Endothelial cell of umbilical vein (primary cell): Measurements from ENCODE around the gene FAM131B. TPM values are rescaled to one million over a fixed set of nuclear protein-coding genes. Genes with fewer than 3 reads are reported as not detected.

Experiments used
- BruUV-seq: library from RNA; stranded (reverse); fragments of 400-500 nt; replicated peaks from 2 replicates; lab custom pipeline; 2021; lab: Mats Ljungman, UMichigan
- CTCF ChIA-PET: fragments of 300-600, 350-600 bp; sonication (Branson Sonifier 250); formaldehyde crosslinking; loops from one replicate; lab custom pipeline; 2021; ENCODE audit warnings: antibody characterized with exemption, inconsistent platforms; lab: Charles Lee
- POLR2A ChIA-PET: fragments of 300-600, 350-600 bp; sonication (Branson Sonifier 250); formaldehyde crosslinking; loops from one replicate; lab custom pipeline; 2021; ENCODE audit warnings: antibody characterized with exemption, inconsistent platforms; lab: Charles Lee
- DNase-seq: peaks from one replicate; pipeline ENCODE4 v3.0.0-alpha.2; 2011; ENCODE audit warnings: low read depth, low spot score
- FAIRE-seq: peaks from 2 replicates; lab custom pipeline; 2011; peaks lifted over from hg19 to GRCh38; lab: Jason Lieb, UNC
- H2AFZ ChIP-seq: 2 replicates; pipeline ENCODE4 v1.6.0; 2012; ENCODE audit warnings: low read depth, low read length, control low read depth, inconsistent platforms
- H3K27ac ChIP-seq: 2 replicates; pipeline ENCODE4 v1.5.1; 2011; ENCODE audit warnings: low read depth, mild to moderate bottlenecking, control low read depth, low read length, moderate library complexity; ENCODE audit not compliant: insufficient read depth
- H3K27me3 ChIP-seq, 2 experiments: 2 replicates each; pipeline versions ENCODE4 v1.6.0 to v1.6.1; 2011; ENCODE audit warnings: low read length in 2 of 2, mixed read lengths in 1 of 2; ENCODE audit not compliant: control insufficient read depth in 2 of 2, insufficient read depth in 2 of 2
- H3K36me3 ChIP-seq, 2 experiments: 2 replicates in 1 of 2; 3 replicates in 1 of 2; pipeline ENCODE4 v1.5.1; 2011; ENCODE audit warnings: low read length in 2 of 2, mild to moderate bottlenecking in 1 of 2, moderate library complexity in 1 of 2; ENCODE audit not compliant: control insufficient read depth in 2 of 2, insufficient read depth in 2 of 2; ENCODE audit errors: extremely low read depth in 1 of 2
- H3K4me1 ChIP-seq: 3 replicates; pipeline ENCODE4 v1.5.1; 2011; ENCODE audit warnings: mild to moderate bottlenecking, low read length; ENCODE audit not compliant: control insufficient read depth, insufficient read depth; ENCODE audit errors: extremely low read depth
- H3K4me2 ChIP-seq: 2 replicates; pipeline ENCODE4 v1.6.1; 2011; ENCODE audit warnings: low read length, control low read depth, mixed read lengths; ENCODE audit not compliant: insufficient read depth
- H3K4me3 ChIP-seq, 3 experiments: fragments of 200-600 bp in 1 of 3; sonication (generic), shearing (Covaris generic) in 1 of 3; replicated peaks in 1 of 3; 2 replicates each; pipeline ENCODE4 v1.5.1; 2011 to 2016; ENCODE audit warnings: control low read depth in 3 of 3, low read length in 3 of 3, mild to moderate bottlenecking in 2 of 3, inconsistent platforms in 1 of 3, low read depth in 1 of 3, moderate library complexity in 1 of 3; ENCODE audit not compliant: insufficient read depth in 1 of 3
- H3K79me2 ChIP-seq: 2 replicates; pipeline ENCODE4 v1.6.0; 2012; ENCODE audit warnings: low read length, inconsistent platforms; ENCODE audit not compliant: control insufficient read depth, insufficient read depth
- H3K9ac ChIP-seq: replicated peaks from 2 replicates; pipeline ENCODE3; 2011; ENCODE audit warnings: low read length, control low read depth; ENCODE audit not compliant: insufficient read depth; ENCODE audit errors: extremely low read depth
- H3K9me1 ChIP-seq: replicated peaks from 3 replicates; pipeline ENCODE4 v1.6.0; 2011; ENCODE audit warnings: mild to moderate bottlenecking, low read length; ENCODE audit not compliant: control insufficient read depth, insufficient read depth; ENCODE audit errors: extremely low read depth
- H3K9me3 ChIP-seq: replicated peaks from 2 replicates; pipeline ENCODE4 v1.5.1; 2012; ENCODE audit warnings: low read length, inconsistent platforms; ENCODE audit not compliant: control insufficient read depth, insufficient read depth
- H4K20me1 ChIP-seq: replicated peaks from 2 replicates; pipeline ENCODE3; 2011; ENCODE audit warnings: mild to moderate bottlenecking, low read length; ENCODE audit not compliant: control insufficient read depth, insufficient read depth; ENCODE audit errors: extremely low read depth
- CTCF ChIP-seq, 2 donors: IDR thresholded peaks; 1 replicate in 1 of 2; 2 replicates in 1 of 2; pipeline ENCODE4 v1.5.1; 2011; ENCODE audit warnings: low read length in 2 of 2, mild to moderate bottlenecking in 2 of 2, moderate library complexity in 2 of 2, control low read depth in 1 of 2, inconsistent platforms in 1 of 2, low read depth in 1 of 2; ENCODE audit not compliant: insufficient read depth in 1 of 2; ENCODE audit errors: extremely low read depth in 1 of 2
- EZH2 ChIP-seq: IDR thresholded peaks from 2 replicates; pipeline ENCODE4 v1.6.1; 2012; ENCODE audit warnings: borderline replicate concordance, low read depth, mild to moderate bottlenecking, moderate library complexity, low read length, inconsistent platforms; ENCODE audit not compliant: severe bottlenecking
- MYC ChIP-seq: IDR thresholded peaks from one replicate; pipeline ENCODE4 v1.6.1; 2011; ENCODE audit warnings: mild to moderate bottlenecking, low read depth, low read length
- POLR2A ChIP-seq: IDR thresholded peaks from 2 replicates; pipeline ENCODE4 v1.6.1; 2012; ENCODE audit warnings: low read depth, mild to moderate bottlenecking, control low read depth, low read length
- POLR2AphosphoS5 ChIP-seq: IDR thresholded peaks from 2 replicates; pipeline ENCODE4 v1.6.1; 2012; ENCODE audit warnings: low read depth, mild to moderate bottlenecking, control low read depth, low read length, moderate library complexity; ENCODE audit not compliant: insufficient read depth
- dilution Hi-C: fragments of 300-500 bp; cut with MboI; formaldehyde crosslinking; loops from one replicate; pipeline ENCODE4 v1.15.0; 2019; ENCODE audit warnings: low sequenced_read_pairs; ENCODE audit not compliant: extremely low pct_ligation_motif_present
- intact Hi-C: fragments of 100-400 bp; cut with micrococcal nuclease; formaldehyde crosslinking; loops from one replicate; pipeline ENCODE4 v1.10.0; 2022
- polyA plus RNA-seq, 4 experiments: library from polyadenylated mRNA; depleted of rRNA in 3 of 4; stranded (reverse) in 3 of 4; unstranded in 1 of 4; fragments of >200 nt; gene quantifications; 2 replicates each; pipeline versions ENCODE4 v1.2.1 to v1.2.3, GENCODE V29; 2011 to 2012; ENCODE audit warnings: missing spikeins in 1 of 4
- total RNA-seq: library from RNA; stranded (reverse); gene quantifications from 2 replicates; pipeline ENCODE4 v1.2.3, GENCODE V29; 2021

The FAM131B gene
- total and polyA plus RNA-seq, 2 donors (not counting 3 experiments of a cell fraction or from before 2014, with no cell fraction given), result 1.6 to 1.8 TPM

- Histone ChIP-seq H3K9me3 (no peaks in the 10 kb centered on the region), H3K36me3 (no peaks in the 10 kb centered on the region), H3K27me3 (no peaks in the 10 kb centered on the region), H3K9ac (no peak overlapping the region), H4K20me1 (no peaks in the 10 kb centered on the region), H3K27ac (no peak overlapping the region), H3K4me2 (no peak overlapping the region), H3K9me1 (no peaks in the 10 kb centered on the region), H3K4me3 (no peak overlapping the region), H2AFZ (no peak overlapping the region), H3K79me2 (no peaks in the 10 kb centered on the region), H3K4me1 (peaks cover 18% of the 10 kb centered on the region)
- intact Hi-C loops (no loop called here), dilution Hi-C loops (no loop called here)
- POLR2A ChIA-PET, result no interaction called here
- CTCF ChIA-PET, result interaction anchor here (1.4 to 1.5 kb wide), 2 partner anchors 88 to 172 kb away, joined by 3 to 6 read pairs; no protein-coding TSS in a partner anchor
- FAIRE-seq, result no peak
- BruUV-seq, result no TSS peak
- no peak for DNase-seq
- no peak for TF ChIP-seq POLR2AphosphoS5
- TF ChIP-seq EZH2, result no peak
- no peak for TF ChIP-seq CTCF (IDR thresholded peaks at IDR 0.05; ENCODE audit: extremely low read depth in 1 of 2, insufficient read depth in 1 of 2, low read depth in 1 of 2, low read length in 2 of 2)
- no peak for TF ChIP-seq POLR2A
- TF ChIP-seq MYC, result no peak
These were observed 49.6 kb upstream of the FAM131B start for GRCh38 chr7:143411976-143412708.
